CD4-positive, alpha-beta T cell treated with Interleukin-12 subunit alpha and Interleukin-12 subunit beta, for 1 hour (primary cell): ENCODE data around the gene QSER1.
"Not testable (repeated sequence)": the region's sequence is repeated elsewhere in the genome, so short reads cannot be mapped to it uniquely, and the experiment has no call there.

ENCODE experiments used
- DNase-seq: peaks from one replicate; pipeline ENCODE4 v3.0.0-alpha.2; 2020

QSER1 gene

GRCh38 chr11:32891657-32892354, 805 bp upstream of the QSER1 start:
- no peak for DNase-seq

- DNase-seq: no peak
Measured at GRCh38 chr11:32893093-32893342, 407 bp downstream of the QSER1 start.

DNA sequence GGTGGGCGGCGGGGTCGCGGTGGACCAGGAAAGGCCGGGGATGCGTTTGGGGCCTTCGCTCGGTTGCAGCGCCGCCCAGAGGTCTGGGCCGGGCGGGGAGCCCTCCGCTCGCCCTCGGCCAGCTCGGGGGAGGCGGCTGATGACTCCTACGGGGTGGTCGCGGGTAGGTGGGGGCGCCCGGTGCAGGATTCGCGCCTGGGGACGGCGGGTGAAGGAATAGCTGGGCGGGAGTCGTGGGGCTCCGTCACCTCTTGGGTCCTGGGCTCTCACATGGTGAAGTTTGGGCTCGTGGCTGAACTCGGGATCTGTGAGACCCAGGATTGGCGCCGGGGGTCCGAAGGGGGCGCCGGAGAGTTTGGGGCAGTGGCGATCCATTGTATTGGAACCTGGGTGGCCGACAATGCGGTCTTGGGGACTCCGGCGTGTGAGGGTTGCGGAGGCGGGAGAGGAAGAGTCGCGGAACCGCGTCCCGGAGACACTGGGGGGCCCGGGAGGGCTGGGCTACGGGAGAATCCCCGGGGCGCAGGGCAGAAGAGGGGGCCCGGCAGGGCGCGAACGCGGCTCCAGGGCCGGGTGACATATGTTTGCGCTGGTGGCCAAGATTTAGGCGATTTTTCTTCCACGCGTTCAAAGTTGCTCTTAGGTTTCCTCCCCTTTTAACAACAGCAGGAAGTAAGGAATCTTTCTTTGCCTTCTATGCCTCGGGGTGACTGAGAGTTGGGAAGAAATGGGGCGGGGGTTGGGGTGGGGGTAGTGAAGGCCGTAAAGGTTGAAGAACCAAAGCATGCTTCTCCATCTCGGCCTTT, 935 bp downstream of the QSER1 start:
- DNase-seq: peak; percentile 54

DNA sequence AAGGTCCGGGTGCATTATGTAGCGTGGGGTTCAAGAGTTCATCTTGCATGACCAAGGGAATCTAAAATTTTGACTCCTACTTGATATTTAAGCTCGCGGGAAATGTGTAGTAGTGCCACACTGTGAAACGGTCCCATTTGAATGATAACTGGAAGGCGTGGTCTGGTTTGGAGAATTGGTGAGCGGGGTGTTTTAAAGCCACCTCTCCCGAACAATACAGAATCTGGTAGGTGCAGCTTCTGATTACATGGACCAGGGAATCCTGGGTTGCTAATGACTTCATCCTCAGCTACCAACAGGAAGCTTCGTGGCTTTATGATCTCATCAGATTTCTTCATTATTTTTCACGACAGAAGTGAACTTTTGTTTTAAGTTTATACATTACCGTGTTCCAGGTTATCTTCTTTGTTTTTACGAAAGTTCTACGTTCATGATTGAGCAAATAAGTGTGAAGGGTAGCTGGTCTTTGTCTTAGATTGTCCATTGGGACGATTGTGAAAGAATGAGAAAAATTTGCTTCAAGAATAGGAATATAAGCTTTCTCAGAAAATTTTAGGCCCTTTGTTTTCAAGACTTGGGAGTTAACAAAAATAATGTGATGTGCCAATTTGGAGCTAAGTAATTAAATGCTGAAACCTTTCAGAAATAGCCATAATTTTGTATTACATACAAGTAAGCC, 1.7 kb downstream of the QSER1 start:
- DNase-seq: peak; percentile 38

GRCh38 chr11:32894921-32895320, 2.3 kb downstream of the QSER1 start:
- no peak for DNase-seq

- DNase-seq: no peak
Measured at GRCh38 chr11:32895471-32895870, 2.9 kb downstream of the QSER1 start.

- no peak for DNase-seq
Measured at GRCh38 chr11:32897103-32897502, 4.5 kb downstream of the QSER1 start.

DNA sequence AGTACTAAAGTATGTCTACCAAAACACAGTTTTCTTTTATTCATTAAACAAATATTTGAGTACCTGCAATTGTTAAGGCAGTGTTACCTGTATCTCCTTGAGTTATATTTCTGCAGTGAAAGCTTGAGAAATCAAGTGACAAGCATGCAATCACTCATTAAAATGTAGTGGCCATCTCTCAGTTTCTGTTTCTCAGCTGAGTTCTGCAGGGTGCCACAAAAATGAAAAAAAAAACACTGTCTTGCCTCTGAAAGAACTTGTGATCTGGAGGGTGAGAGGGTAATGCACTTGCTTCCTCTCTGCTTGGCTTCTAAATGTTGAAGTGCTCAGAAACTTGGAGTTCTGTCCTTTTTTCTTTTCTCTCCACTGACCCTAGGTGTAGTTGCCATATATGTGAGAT, 6.8 kb downstream of the QSER1 start:
- no peak for DNase-seq

DNA sequence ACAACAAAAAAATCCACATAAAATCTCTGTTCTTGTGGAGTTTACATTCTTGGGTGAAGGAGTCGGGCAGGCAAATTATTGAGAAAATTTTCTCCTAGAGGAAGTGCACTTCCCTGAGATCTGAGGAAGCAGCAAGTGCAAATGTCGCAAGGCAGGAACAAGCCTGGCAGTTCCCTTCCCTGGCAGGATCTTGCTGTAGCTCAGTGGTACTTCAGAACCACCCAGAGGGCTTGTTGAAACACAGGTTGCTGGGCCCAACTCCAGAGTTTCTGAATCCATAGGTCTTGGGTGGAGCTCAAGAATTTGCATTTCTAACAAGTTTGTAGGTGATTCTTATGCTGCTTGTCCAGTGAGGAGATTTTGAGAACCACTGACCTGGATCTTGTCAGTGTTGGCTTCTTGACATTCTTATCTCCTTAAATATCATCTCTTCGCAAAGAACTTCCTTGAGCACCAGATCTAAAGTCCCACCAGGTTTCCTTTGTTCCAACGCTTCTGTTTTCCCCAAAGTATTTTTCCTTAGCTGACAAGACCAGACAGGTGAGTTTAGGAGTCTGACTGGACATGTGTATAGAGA, 9.6 kb downstream of the QSER1 start:
- no peak for DNase-seq

DNA sequence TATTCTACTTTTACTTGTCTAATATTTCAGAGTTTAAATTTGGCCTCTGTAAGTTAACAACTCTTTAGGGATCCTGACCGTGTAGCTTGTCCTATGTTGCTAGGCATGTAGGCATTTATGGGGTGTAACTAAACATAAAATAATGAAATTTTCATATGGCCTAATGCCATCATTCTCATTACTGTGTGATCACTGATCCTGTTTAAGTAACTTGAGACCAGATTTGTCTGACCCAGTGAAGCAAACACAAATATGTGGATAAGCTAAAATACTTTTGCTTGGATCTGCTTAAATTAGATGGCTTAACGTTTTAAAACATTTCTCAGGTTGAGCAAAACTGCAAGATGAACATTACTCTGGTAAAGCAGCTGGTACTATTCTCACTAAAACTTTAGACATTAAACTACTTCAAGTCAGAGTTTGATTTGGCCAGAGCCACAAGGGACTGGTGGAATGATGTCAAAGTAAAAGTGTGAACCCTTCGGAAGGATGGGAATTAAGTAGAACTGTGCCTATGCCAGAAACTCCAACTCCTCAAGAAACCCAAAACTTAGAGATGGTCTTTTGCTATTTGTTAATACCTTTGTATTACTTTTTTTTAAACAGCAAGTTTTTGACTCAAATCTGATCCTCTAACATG, 12.5 kb downstream of the QSER1 start:
- DNase-seq: no peak

GRCh38 chr11:32908619-32909018, 16.0 kb downstream of the QSER1 start:
- no peak for DNase-seq

- no peak for DNase-seq
Measured at GRCh38 chr11:32911413-32911812, 18.8 kb downstream of the QSER1 start.

GRCh38 chr11:32913445-32913844, 20.8 kb downstream of the QSER1 start:
- no peak for DNase-seq

- no peak for DNase-seq
Measured at GRCh38 chr11:32916361-32916760, 23.8 kb downstream of the QSER1 start.

- DNase-seq: no peak
Measured at GRCh38 chr11:32916994-32917393, 24.4 kb downstream of the QSER1 start.

DNA sequence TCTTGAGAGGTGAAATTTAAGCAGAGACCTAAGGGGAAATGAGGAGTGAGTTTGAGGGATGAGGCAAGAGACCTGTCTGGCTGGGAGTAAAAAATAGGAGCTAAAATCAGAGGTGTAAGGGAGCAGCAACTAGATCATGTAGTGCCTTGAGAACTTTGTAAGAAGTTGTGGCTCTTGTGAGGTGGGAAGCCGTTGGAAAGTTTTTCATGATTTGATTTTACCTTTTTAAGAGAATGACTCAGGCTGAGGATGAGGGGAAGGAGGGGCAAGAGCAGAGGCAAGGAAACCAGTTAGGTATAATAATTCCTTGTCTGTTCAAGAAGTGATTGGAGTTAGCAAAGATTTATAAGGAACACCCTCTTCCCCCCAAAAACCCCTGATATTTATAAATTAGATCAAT, 25.8 kb downstream of the QSER1 start:
- no peak for DNase-seq

DNA sequence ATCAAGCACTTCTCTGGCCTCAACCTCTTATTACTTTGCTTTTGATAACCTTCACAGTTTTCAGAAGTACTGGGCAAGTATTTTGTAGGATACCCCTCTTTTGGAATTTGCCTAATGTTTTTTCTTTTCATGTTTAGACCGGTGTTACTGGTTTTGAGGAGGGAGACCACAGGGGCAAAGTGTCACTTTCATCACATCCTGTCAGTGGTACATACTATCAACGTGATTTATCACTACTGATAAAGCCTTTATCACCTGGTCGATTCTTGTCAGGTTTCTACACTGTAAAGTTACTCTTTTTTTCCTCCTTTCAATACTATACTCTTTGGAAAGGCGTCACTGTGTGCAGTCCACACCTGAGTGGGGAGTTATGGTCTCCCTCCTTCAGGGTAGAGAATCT, 26.7 kb downstream of the QSER1 start:
- DNase-seq: no peak

DNA sequence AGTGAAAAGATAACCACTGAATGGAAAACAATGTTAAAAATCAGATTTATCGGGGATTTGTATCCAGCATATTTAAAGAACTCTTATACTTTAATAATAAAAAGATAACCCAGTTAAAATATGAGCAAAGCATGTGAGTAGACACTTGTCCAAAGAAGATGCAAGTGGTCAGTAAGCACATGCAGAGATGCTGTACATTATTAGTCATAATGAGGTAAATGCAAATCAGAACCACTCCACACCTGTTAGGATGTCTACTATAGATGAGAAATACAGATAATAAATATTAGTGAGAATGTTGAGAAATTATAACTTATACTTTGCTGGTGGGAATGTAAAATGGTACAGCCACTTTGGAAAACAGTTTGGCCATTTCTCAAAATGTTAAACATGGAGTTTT, 28.0 kb downstream of the QSER1 start:
- DNase-seq: no peak

DNA sequence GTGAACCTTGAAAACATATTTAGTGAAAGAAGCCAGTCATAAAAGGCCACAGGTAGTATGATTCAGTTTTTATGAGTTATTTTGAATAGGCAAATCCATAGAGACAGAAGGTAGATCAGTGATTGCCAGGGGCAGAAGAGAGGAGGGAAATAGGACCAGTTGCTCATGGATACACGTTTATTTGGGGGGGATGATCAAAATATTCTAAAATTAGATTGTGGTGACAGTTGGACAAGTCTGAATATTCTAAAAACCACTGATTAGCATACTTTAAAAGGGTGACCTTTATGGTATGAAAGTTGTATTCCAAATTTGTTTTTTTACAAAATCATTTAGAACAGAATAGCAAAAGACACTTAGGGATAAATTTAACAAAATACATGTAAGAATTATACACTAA, 28.6 kb downstream of the QSER1 start:
- no peak for DNase-seq

DNA sequence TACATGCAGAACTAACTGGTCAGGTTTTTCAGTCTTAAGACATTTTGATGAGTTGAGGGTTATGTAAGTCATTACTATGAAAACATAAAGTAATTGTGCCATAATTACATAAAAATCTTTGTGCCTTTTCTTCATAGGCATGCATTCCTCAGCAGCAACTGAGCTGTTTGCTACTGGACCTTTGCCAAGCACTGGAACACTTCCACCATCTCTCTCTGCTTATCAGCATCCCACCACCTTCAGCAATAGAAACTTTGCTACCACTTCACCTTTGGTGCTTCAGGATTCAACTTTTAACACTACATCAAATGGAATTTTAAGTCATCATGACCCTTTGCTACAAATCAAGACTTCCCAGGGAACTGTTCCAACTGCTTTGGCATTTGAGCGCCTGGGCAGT, 39.0 kb downstream of the QSER1 start:
- no peak for DNase-seq

DNA sequence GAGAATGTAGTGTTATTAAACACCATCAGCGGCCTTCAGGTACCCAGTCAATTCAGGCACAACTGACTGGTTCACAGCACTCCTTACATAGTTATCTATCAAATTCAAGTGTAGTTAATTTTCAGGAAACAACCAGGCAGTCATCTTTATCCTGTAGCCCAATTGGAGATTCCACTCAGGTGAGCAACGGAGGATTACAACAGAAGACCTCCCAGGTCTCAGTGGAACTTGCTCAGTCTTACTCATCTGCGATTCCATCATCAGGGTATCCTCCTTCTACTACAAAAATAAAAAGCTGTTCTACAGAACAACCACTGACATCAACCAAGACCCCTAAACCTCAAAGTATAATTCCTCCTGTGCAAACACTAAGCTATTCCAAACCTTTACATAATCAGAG, 39.6 kb downstream of the QSER1 start:
- DNase-seq: no peak

DNA sequence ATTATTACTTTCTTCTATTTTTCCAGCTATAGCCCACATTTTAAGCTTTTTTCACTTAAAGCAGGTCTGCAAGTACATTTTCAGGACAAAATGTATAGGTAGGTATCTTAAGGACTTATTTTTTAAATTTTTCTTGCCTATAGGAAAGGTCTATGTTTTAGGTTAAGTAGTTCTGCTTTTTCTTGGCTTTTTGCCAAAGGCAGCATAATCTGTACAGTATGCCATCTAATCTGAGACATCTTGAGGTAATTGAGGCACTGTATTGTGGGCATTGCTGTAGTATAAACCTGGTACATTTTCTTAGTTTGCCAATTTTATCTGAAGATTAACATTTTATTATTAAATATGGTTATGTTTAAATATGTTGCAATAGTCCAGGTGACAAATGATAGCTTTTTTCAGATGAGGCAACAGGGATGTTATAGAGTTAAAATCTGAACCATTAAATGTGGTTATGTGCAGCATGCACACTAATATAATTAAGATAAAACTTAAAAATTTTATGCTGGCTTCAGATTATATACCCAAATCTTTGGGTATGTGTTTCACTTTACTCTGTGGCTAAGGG, 42.9 kb downstream of the QSER1 start:
- peak; percentile 1 for DNase-seq

- not testable (repeated sequence) for DNase-seq
Measured at GRCh38 chr11:32936178-32936577, 43.6 kb downstream of the QSER1 start.
